PFSK-1 (cell line): ENCODE data around the gene STK39.

Experiments used
- FOXP2 ChIP-seq: optimal IDR thresholded peaks from 2 replicates; pipeline ENCODE3; 2011; ENCODE audit warnings: borderline replicate concordance, control low read depth, inconsistent platforms; ENCODE audit not compliant: insufficient read depth; ENCODE audit errors: extremely low read length, extremely low read depth
- POLR2AphosphoS5 ChIP-seq: IDR thresholded peaks from 2 replicates; pipeline ENCODE4 v1.6.1; 2012; ENCODE audit warnings: low read depth, mild to moderate bottlenecking, control low read depth, low read length, moderate library complexity
- SIN3A ChIP-seq: IDR thresholded peaks from 2 replicates; pipeline ENCODE4 v1.6.1; 2012; ENCODE audit warnings: mild to moderate bottlenecking, low read length, moderate library complexity, borderline replicate concordance; ENCODE audit not compliant: insufficient read depth
- TAF1 ChIP-seq: IDR thresholded peaks from 2 replicates; pipeline ENCODE4 v1.6.1; 2012; ENCODE audit warnings: low read length, control low read depth, borderline replicate concordance; ENCODE audit not compliant: insufficient read depth
- TF ChIP-seq, protein P1 (sequence below), 2 experiments: IDR thresholded peaks; 2 replicates each; pipeline versions ENCODE4 v1.6.1 to v1.8.0; 2011 to 2012; ENCODE audit warnings: low read depth in 2 of 2, low read length in 2 of 2, control low read depth in 1 of 2, inconsistent platforms in 1 of 2, mild to moderate bottlenecking in 1 of 2, moderate library complexity in 1 of 2; ENCODE audit not compliant: insufficient read depth in 1 of 2

The STK39 gene

DNA sequence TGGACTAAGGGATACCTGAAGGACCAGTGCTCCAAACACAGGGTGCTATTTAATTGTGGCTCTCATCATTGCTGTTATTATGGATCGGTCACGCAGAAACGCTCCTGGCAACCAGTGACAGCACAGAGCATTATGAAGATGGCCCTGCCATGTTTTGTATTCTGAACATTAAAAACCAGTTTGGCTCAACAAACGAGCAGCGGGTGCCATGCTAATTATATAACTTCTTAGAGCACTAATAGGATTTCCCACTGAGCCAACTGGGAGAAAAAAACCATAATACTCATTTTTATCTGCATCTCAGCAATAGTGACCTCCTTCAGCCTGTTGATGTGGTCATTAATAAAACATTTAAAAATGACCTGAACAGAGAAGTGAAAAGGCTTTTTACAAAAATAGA lies 212.8 kb downstream of the STK39 start:
- TF ChIP-seq FOXP2 (no peak), POLR2AphosphoS5 (no peak), SIN3A (no peak), TAF1 (no peak)
- TF ChIP-seq, protein P1, sequence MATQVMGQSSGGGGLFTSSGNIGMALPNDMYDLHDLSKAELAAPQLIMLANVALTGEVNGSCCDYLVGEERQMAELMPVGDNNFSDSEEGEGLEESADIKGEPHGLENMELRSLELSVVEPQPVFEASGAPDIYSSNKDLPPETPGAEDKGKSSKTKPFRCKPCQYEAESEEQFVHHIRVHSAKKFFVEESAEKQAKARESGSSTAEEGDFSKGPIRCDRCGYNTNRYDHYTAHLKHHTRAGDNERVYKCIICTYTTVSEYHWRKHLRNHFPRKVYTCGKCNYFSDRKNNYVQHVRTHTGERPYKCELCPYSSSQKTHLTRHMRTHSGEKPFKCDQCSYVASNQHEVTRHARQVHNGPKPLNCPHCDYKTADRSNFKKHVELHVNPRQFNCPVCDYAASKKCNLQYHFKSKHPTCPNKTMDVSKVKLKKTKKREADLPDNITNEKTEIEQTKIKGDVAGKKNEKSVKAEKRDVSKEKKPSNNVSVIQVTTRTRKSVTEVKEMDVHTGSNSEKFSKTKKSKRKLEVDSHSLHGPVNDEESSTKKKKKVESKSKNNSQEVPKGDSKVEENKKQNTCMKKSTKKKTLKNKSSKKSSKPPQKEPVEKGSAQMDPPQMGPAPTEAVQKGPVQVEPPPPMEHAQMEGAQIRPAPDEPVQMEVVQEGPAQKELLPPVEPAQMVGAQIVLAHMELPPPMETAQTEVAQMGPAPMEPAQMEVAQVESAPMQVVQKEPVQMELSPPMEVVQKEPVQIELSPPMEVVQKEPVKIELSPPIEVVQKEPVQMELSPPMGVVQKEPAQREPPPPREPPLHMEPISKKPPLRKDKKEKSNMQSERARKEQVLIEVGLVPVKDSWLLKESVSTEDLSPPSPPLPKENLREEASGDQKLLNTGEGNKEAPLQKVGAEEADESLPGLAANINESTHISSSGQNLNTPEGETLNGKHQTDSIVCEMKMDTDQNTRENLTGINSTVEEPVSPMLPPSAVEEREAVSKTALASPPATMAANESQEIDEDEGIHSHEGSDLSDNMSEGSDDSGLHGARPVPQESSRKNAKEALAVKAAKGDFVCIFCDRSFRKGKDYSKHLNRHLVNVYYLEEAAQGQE (IDR thresholded peaks at IDR 0.05; ENCODE audit: insufficient read depth in 1 of 2, low read depth in 2 of 2, low read length in 2 of 2) = no peak

GRCh38 chr2:168033966-168034365 lies 213.4 kb downstream of the STK39 start:
- TF ChIP-seq, protein P1 (IDR thresholded peaks at IDR 0.05; ENCODE audit: insufficient read depth in 1 of 2, low read depth in 2 of 2, low read length in 2 of 2) = no peak
- TF ChIP-seq TAF1 (no peak), FOXP2 (no peak), POLR2AphosphoS5 (no peak), SIN3A (no peak)

GRCh38 chr2:168032091-168032490 lies 215.3 kb downstream of the STK39 start:
- TF ChIP-seq, protein P1 (IDR thresholded peaks at IDR 0.05; ENCODE audit: insufficient read depth in 1 of 2, low read depth in 2 of 2, low read length in 2 of 2) = no peak
- TF ChIP-seq FOXP2 = no peak
- TF ChIP-seq TAF1 = no peak
- no peak for TF ChIP-seq SIN3A
- TF ChIP-seq POLR2AphosphoS5 = no peak

- no peak for TF ChIP-seq SIN3A
- no peak for TF ChIP-seq POLR2AphosphoS5
- TF ChIP-seq, protein P1 (IDR thresholded peaks at IDR 0.05; ENCODE audit: insufficient read depth in 1 of 2, low read depth in 2 of 2, low read length in 2 of 2) = no peak
- no peak for TF ChIP-seq FOXP2
- TF ChIP-seq TAF1 = no peak
These were observed 216.4 kb downstream of the STK39 start for GRCh38 chr2:168030862-168031624.

GRCh38 chr2:168029071-168029470 lies 218.3 kb downstream of the STK39 start:
- TF ChIP-seq FOXP2 = no peak
- TF ChIP-seq POLR2AphosphoS5 = no peak
